ENCODE results near the gene DENND10. TPM values are rescaled to one million over a fixed set of nuclear protein-coding genes. Genes with fewer than 3 reads are reported as not detected.
"Not testable (repeated sequence)": the region's sequence is repeated elsewhere in the genome, so short reads cannot be mapped to it uniquely, and the experiment has no call there.

DENND10 gene
- total and polyA plus RNA-seq, 7 donors: 6.6 to 27.9 (median 19.1) TPM

DNA sequence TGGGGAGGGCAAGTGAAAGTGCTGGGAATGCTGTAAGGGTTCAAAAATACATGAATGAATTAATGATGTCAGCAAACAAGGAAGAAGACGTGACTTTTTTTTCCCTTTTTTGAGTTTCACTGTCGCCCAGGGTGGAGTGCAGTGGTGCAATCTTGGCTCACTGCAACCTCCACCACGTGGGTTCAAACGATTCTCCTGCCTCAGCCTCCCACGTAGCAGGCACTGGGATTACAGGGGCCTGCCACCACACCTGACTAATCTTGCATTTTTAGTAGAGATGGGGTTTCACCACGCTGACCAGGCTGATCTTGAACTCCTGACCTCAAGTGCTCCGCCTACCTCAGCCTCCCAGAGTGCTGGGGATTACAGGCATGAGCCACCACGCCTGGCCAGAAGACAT is 30.0 kb downstream of the DENND10 start:
- intact Hi-C loops (cut with DNase I): no loop called here
- TF ChIP-seq, protein P1, sequence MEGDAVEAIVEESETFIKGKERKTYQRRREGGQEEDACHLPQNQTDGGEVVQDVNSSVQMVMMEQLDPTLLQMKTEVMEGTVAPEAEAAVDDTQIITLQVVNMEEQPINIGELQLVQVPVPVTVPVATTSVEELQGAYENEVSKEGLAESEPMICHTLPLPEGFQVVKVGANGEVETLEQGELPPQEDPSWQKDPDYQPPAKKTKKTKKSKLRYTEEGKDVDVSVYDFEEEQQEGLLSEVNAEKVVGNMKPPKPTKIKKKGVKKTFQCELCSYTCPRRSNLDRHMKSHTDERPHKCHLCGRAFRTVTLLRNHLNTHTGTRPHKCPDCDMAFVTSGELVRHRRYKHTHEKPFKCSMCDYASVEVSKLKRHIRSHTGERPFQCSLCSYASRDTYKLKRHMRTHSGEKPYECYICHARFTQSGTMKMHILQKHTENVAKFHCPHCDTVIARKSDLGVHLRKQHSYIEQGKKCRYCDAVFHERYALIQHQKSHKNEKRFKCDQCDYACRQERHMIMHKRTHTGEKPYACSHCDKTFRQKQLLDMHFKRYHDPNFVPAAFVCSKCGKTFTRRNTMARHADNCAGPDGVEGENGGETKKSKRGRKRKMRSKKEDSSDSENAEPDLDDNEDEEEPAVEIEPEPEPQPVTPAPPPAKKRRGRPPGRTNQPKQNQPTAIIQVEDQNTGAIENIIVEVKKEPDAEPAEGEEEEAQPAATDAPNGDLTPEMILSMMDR (IDR thresholded peaks at IDR 0.05): no peak
- DNase-seq: no peak
- Histone ChIP-seq H3K4me3 (no peak overlapping the region), H3K27ac (no peak overlapping the region), H3K27me3 (ENCODE audit: insufficient read depth in 3 of 3, low read length in 2 of 3) (no peaks in the 10 kb centered on the region), H3K36me3 (ENCODE audit: insufficient read depth in 1 of 2, low read depth in 1 of 2) (peaks cover 0 to 60% of the 10 kb centered on the region in 2 donors), H3K9me3 (no peaks in the 10 kb centered on the region), H3K4me1 (peaks cover 9% of the 10 kb centered on the region)
- ATAC-seq: no peak
- WGBS, 3 donors: 84 to 89% (median 85%) methylated on average over 8 of the region's 8 CpGs

DNA sequence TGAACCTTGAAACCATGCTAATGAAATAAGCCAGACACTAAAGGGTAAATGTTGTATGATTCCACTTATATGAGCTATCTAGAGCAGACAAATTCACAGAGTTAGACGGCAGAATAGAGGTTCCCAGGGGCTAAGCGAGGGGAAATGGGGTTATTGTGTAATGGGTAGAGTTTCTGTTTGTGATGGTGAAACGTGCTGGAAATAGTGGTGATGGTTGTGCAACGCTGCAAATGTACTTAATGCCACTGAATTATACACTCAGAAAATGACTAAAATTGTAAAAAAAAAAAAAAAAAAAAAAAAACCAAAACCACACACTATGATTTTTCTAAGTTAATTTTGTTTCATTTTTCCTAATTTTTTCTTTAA is 31.6 kb downstream of the DENND10 start:
- H3K27ac ChIP-seq: no peak overlapping the region
- intact Hi-C loops (cut with DNase I): no loop called here
- peaks cover 0 to 55% of the 10 kb centered on the region in 2 donors for H3K36me3 ChIP-seq (ENCODE audit: insufficient read depth in 1 of 2, low read depth in 1 of 2)
- ATAC-seq (peak in 1 of 4 donors; percentile 11), DNase-seq (no peak)
- TF ChIP-seq, protein P1 (IDR thresholded peaks at IDR 0.05): no peak
- no peaks in the 10 kb centered on the region for H3K27me3 ChIP-seq (ENCODE audit: insufficient read depth in 3 of 3, low read length in 2 of 3)
- no peak overlapping the region for H3K4me3 ChIP-seq
- no peaks in the 10 kb centered on the region for H3K9me3 ChIP-seq
- 65 to 73% (median 71%) methylated on average over 4 of the region's 4 CpGs for WGBS, 3 donors
- peaks cover 9% of the 10 kb centered on the region for H3K4me1 ChIP-seq

DNA sequence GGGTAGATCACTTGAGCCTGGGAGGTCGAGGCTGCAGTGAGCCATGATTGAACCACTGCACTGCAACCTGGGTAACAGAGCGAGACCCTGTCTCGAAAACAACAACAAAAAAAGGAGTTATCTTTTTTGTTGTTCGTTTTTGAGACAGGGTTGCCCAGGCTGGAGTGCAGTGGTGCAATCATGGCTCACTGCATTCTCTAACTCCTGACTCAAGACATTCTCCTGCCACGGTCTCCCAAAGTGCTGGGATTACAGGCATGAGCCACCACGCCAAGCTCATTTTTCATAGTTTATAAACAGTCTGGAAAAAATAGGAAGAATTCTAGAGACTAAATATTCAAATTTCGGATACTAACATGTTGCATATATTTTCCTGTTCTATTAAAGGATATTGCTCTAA is 32.2 kb downstream of the DENND10 start:
- intact Hi-C loops (cut with DNase I): no loop called here
- Histone ChIP-seq H3K36me3 (ENCODE audit: insufficient read depth in 1 of 2, low read depth in 1 of 2) (peaks cover 0 to 55% of the 10 kb centered on the region in 2 donors), H3K9me3 (no peaks in the 10 kb centered on the region), H3K27ac (no peak overlapping the region), H3K4me3 (no peak overlapping the region), H3K27me3 (ENCODE audit: insufficient read depth in 3 of 3, low read length in 2 of 3) (no peaks in the 10 kb centered on the region), H3K4me1 (peaks cover 9% of the 10 kb centered on the region)
- ATAC-seq: no peak
- TF ChIP-seq, protein P1 (IDR thresholded peaks at IDR 0.05): no peak
- no peak for DNase-seq
- WGBS, 3 donors: 79 to 92% (median 87%) methylated on average over 7 of the region's 7 CpGs

DNA sequence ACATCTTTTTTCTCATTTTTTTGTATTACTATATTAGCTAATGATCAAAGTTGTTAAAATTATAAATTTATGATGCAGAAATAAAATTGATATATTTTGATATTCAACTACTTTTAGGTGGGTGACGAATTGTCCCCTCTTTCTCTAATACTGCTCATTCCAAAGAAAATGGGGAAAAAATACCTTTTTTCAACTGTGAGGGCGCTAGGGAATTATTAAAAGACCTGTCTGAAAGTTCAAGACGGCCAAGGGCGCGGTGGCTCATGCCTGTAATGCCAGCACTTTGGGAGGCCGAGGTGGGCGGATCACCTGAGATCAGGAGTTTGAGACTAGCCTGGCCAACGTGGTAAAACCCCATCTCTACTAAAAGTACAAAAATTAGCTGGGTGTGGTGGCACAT is 34.0 kb downstream of the DENND10 start:
- H3K4me3 ChIP-seq; H3K4me1 ChIP-seq; DNase-seq; intact Hi-C loops (cut with DNase I); H3K27me3 ChIP-seq (ENCODE audit: insufficient read depth in 3 of 3, low read length in 2 of 3); H3K27ac ChIP-seq; H3K9me3 ChIP-seq; ATAC-seq: not testable (repeated sequence)
- peaks cover 0 to 52% of the 10 kb centered on the region in 2 donors for H3K36me3 ChIP-seq (ENCODE audit: insufficient read depth in 1 of 2, low read depth in 1 of 2)
- 79 to 81% (median 81%) methylated on average over 8 of the region's 8 CpGs for WGBS, 3 donors

DNA sequence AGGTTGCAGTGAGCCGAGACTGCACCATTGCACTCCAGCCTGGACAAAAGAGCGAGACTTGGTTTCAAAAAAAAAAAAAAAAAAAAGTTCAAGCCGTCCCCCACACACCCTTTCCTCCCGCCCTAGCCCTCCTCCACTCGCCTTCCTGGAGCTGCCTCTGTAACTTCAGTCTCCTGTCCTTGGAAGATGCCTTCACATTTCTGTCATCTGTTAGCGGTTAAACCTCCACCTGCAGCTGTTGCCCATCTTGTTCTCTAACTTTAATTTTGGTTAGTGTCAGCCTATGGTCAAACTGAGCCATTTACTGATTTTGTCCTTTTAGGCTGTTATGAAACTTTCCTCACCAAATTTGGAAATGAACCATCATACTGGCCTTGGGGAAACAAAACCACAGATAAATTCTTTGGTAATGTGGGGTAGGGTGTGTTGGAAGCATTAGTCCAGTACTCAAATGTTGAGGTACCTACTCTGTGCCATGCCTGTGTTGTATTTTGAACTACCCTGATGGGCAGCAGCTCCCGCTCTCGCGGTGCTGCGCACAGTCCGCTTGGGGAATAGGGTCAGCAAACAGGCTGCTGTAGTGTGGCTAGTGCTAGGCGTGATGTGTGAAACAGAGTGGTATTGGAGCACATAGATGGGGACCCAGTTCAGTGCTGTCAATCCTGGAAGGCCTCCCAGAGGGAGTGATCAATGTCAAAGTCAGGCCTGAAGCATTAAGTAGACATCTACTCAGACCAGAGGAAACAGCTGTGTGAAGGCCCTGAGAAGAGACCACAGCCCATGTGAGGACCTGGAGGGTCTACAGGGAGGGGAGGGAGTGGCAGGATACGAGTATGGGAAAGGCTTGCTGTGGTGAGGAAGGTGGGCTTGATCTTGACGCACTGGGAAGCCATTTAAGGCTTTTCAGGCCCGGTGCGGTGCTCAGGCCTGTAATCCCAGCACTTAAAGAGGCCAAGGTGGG is 34.7 kb downstream of the DENND10 start:
- TF ChIP-seq, protein P1 (IDR thresholded peaks at IDR 0.05): no peak
- peaks cover 4% of the 10 kb centered on the region for H3K4me1 ChIP-seq
- no peak overlapping the region for H3K4me3 ChIP-seq
- H3K9me3 ChIP-seq: no peaks in the 10 kb centered on the region
- H3K36me3 ChIP-seq (ENCODE audit: insufficient read depth in 1 of 2, low read depth in 1 of 2): peaks cover 0 to 52% of the 10 kb centered on the region in 2 donors
- DNase-seq (no peak), ATAC-seq (peak in 1 of 4 donors; percentile 21)
- no peak overlapping the region for H3K27ac ChIP-seq
- 88 to 94% (median 93%) methylated on average over 16 of the region's 16 CpGs for WGBS, 3 donors
- no peaks in the 10 kb centered on the region for H3K27me3 ChIP-seq (ENCODE audit: insufficient read depth in 3 of 3, low read length in 2 of 3)
- intact Hi-C loops (cut with DNase I): no loop called here

Measured in psoas muscle (tissue), 8 donors.